Osteoblast (primary cell): Measurements from ENCODE around the gene CLEC20A. TPM values are rescaled to one million over a fixed set of nuclear protein-coding genes. Genes with fewer than 3 reads are reported as not detected.

ENCODE experiments used
- DNase-seq: peaks from one replicate; pipeline ENCODE4 v3.0.0; 2011; ENCODE audit warnings: low spot score, mixed read lengths; ENCODE audit not compliant: insufficient read length; ENCODE audit errors: missing footprints
- H2AFZ ChIP-seq: 2 replicates; pipeline ENCODE4 v1.6.0; 2011; ENCODE audit warnings: mild to moderate bottlenecking, low read length
- H3K27ac ChIP-seq: 2 replicates; pipeline ENCODE4 v1.5.1; 2011; ENCODE audit warnings: mild to moderate bottlenecking, low read depth, low read length, moderate library complexity
- H3K27me3 ChIP-seq: 2 replicates; pipeline ENCODE4 v1.6.0; 2012; ENCODE audit warnings: mild to moderate bottlenecking, control low read depth, inconsistent platforms, low read length, moderate library complexity; ENCODE audit not compliant: insufficient read depth
- H3K36me3 ChIP-seq: 2 replicates; pipeline ENCODE4 v1.5.1; 2011; ENCODE audit warnings: mild to moderate bottlenecking, low read length, control low read depth, moderate library complexity; ENCODE audit not compliant: insufficient read depth
- H3K4me1 ChIP-seq: 2 replicates; pipeline ENCODE4 v1.5.1; 2011; ENCODE audit warnings: mild to moderate bottlenecking, low read length, control low read depth, moderate library complexity; ENCODE audit not compliant: insufficient read depth
- H3K4me2 ChIP-seq: 2 replicates; pipeline ENCODE4 v1.6.0; 2011; ENCODE audit warnings: mild to moderate bottlenecking, low read length; ENCODE audit not compliant: insufficient read depth
- H3K4me3 ChIP-seq: fragments of 200-600 bp; sonication (generic); 3 replicates; pipeline ENCODE4 v1.5.1; 2012; ENCODE audit warnings: mild to moderate bottlenecking, low read length, inconsistent platforms; ENCODE audit not compliant: insufficient read depth
- H3K79me2 ChIP-seq: 2 replicates; pipeline ENCODE4 v1.6.0; 2012; ENCODE audit warnings: mild to moderate bottlenecking, low read length, control low read depth, inconsistent platforms; ENCODE audit not compliant: insufficient read depth
- H3K9me3 ChIP-seq: 2 replicates; pipeline ENCODE4 v1.5.1; 2011; ENCODE audit warnings: low read depth, low read length, control low read depth
- H4K20me1 ChIP-seq: 2 replicates; pipeline ENCODE4 v1.6.0; 2012; ENCODE audit warnings: mild to moderate bottlenecking, low read length, control low read depth; ENCODE audit not compliant: insufficient read depth
- total RNA-seq: library from RNA; depleted of rRNA; stranded (reverse); fragments of >200 nt; gene quantifications from 2 replicates; pipeline ENCODE4 v1.2.3, GENCODE V29; 2012
- TF ChIP-seq, protein P1 (sequence below): IDR thresholded peaks from 2 replicates; pipeline ENCODE4 v1.5.1; 2011; ENCODE audit warnings: mild to moderate bottlenecking, low read depth, low read length, moderate library complexity; ENCODE audit errors: extremely low read depth

The CLEC20A gene
- total RNA-seq, 1 donor, result under 0.01 TPM

DNA sequence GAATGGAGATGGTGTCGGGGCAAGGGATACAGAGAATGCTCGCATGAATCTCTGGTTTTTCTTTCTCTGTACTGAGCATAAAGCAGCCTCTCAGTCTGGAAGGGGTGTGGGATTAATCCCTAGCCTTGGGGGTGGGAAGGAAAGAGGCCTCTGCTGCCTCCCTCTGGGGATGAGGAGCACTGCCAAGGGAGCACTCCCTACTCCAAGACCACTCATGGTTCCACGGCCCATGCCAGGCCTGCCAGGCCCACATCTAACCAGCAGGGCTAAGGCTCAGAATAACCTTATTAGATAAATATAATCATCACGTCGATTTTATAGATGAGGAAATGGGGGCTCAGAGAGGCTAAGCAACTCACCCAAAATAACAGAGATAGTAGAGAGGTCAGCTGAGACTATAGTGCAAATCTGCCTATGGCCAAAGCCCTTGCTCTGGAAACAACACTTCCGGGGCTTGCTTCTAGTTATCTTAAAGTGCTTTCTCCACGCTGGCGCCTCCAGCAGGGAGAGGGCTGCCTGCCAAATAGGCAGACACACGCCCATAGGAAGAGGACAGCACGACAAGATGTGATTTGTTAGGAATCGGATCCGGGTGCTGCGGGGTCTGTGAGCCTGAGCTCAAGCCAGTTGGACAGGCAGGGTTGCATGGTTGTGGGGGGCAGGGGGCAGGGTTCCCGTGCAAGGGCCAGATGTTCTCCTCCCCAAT is 16.7 kb upstream of the CLEC20A start:
- Histone ChIP-seq H3K4me2 (no peak overlapping the region), H2AFZ (peak overlapping the region; percentile 7), H3K36me3 (no peaks in the 10 kb centered on the region), H3K9me3 (no peaks in the 10 kb centered on the region), H3K27ac (no peak overlapping the region), H3K79me2 (no peaks in the 10 kb centered on the region), H3K27me3 (no peaks in the 10 kb centered on the region), H3K4me3 (no peak overlapping the region), H4K20me1 (no peaks in the 10 kb centered on the region), H3K4me1 (no peaks in the 10 kb centered on the region)
- DNase-seq, result peak; percentile 57
- TF ChIP-seq, protein P1, sequence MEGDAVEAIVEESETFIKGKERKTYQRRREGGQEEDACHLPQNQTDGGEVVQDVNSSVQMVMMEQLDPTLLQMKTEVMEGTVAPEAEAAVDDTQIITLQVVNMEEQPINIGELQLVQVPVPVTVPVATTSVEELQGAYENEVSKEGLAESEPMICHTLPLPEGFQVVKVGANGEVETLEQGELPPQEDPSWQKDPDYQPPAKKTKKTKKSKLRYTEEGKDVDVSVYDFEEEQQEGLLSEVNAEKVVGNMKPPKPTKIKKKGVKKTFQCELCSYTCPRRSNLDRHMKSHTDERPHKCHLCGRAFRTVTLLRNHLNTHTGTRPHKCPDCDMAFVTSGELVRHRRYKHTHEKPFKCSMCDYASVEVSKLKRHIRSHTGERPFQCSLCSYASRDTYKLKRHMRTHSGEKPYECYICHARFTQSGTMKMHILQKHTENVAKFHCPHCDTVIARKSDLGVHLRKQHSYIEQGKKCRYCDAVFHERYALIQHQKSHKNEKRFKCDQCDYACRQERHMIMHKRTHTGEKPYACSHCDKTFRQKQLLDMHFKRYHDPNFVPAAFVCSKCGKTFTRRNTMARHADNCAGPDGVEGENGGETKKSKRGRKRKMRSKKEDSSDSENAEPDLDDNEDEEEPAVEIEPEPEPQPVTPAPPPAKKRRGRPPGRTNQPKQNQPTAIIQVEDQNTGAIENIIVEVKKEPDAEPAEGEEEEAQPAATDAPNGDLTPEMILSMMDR, result no peak

DNA sequence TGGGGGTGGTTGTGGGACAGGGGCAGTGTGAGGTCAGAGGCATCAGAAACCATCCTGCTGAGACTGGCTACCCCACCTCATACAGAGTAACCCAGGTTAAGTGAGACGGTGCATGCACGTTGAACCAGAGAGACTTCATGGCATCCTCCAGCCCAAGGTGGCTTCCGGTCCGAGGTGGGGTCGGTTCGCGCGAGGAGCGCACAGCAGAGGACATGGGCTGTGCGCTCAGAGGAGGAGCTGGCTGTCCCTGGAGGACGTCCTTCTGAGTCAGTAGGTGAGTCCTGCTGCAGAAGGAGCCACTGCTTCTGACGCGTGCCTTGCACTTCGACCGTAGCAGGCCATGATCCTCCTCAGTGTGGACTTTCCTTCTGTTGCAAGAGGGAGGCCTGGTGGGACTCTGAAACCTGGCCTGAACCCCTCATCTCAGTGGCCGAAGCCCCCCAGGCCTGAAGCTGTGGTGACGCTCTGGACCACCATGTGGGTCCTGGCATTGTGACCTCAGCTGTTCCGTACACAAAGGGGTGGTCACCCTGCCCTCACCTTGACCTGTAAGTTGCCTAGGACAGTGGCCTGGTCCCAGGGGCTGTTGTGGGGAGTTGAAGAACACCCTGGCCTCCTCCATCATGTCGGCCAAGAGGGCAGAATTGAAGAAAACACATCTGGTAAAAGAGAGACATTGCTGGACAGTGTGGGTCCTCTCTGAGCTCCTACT is 16.0 kb upstream of the CLEC20A start, which contains the start of gene TEX35:
Gene TEX35, plus strand, starts transcription at position 544 of the 712 bp plus-strand sequence. Its CDS starts 80 bp downstream, at position 624.
- no peaks in the 10 kb centered on the region for H4K20me1 ChIP-seq
- peak within 1 kb of the TSS; percentile 7 for H2AFZ ChIP-seq
- no peaks in the 10 kb centered on the region for H3K4me1 ChIP-seq
- no peak within 1 kb of the TSS for H3K4me2 ChIP-seq
- no peak for DNase-seq
- H3K27ac ChIP-seq, result no peak within 1 kb of the TSS
- H3K4me3 ChIP-seq, result no peak within 1 kb of the TSS
- no peaks in the 10 kb centered on the region for H3K9me3 ChIP-seq
- H3K27me3 ChIP-seq, result no peaks in the 10 kb centered on the region
- no peaks in the 10 kb centered on the region for H3K36me3 ChIP-seq
- TF ChIP-seq, protein P1, result no peak
- no peaks in the 10 kb centered on the region for H3K79me2 ChIP-seq

DNA sequence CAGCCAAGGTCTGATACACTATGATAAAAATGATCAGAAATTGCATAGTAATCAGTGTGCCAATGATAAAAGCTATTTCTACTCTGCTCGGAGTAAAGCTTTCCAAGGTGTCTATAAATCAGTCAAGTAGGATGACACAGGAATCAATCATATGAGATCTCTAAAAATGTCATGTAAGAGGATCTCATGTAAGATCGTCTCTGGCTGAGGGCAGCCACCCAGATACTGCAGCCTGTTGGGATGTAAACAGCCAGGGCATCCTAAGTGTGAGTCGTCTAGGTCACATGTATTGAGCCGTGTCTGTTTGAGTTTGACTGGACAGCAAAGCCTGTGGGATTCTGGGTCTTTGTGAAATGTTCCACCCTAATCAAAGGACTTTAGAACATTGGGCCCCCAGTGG is 13.4 kb upstream of the CLEC20A start:
- H4K20me1 ChIP-seq, result no peaks in the 10 kb centered on the region
- no peak overlapping the region for H3K4me3 ChIP-seq
- no peak overlapping the region for H3K4me2 ChIP-seq
- no peaks in the 10 kb centered on the region for H3K36me3 ChIP-seq
- H2AFZ ChIP-seq, result no peak overlapping the region
- H3K9me3 ChIP-seq, result no peaks in the 10 kb centered on the region
- no peaks in the 10 kb centered on the region for H3K4me1 ChIP-seq
- no peak overlapping the region for H3K27ac ChIP-seq
- H3K79me2 ChIP-seq, result no peaks in the 10 kb centered on the region
- H3K27me3 ChIP-seq, result no peaks in the 10 kb centered on the region
- TF ChIP-seq, protein P1, result no peak
- DNase-seq, result peak; percentile 58

DNA sequence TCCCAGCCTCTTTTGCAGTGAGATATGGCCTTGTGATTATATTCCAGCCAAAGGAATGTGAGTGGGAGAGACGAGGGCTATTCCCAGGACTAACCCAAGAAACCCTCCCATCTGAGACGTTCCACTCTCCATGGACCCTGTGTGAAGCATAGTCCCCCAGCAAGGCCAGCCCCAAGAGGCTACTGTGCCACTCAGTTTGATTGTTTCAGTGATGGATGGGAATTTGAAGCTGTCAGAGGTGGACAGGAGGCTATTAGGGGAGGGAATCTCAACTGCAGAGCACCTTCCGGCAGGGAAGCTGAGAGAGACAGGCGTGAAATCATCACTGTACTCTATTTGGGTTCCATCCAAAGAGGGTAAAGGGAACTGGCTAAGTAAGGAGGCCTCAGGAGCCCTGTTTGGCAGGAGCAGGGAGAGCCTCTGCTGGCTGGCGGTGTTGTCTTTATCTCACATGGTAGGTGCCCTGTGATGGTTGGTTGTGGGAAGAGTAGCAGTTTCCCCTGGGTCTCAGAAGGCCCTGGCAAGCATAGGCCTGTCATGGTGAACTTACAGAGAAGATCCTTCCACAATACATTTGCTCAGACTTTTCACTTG is 12.7 kb upstream of the CLEC20A start:
- H3K36me3 ChIP-seq, result no peaks in the 10 kb centered on the region
- TF ChIP-seq, protein P1, result no peak
- H2AFZ ChIP-seq, result peak overlapping the region; percentile 10
- H3K27me3 ChIP-seq, result no peaks in the 10 kb centered on the region
- H3K27ac ChIP-seq, result no peak overlapping the region
- DNase-seq, result no peak
- H3K79me2 ChIP-seq, result no peaks in the 10 kb centered on the region
- H3K4me1 ChIP-seq, result no peaks in the 10 kb centered on the region
- H3K4me3 ChIP-seq, result no peak overlapping the region
- H3K4me2 ChIP-seq, result no peak overlapping the region
- H3K9me3 ChIP-seq, result no peaks in the 10 kb centered on the region
- H4K20me1 ChIP-seq, result no peaks in the 10 kb centered on the region
